Keratinocyte (primary cell): ENCODE data around the gene MAEA. TPM values are rescaled to one million over a fixed set of nuclear protein-coding genes. Genes with fewer than 3 reads are reported as not detected.

Source experiments
- DNase-seq: peaks from one replicate; pipeline ENCODE4 v3.0.0-alpha.2; 2011; ENCODE audit warnings: low read depth, missing footprints, low spot score
- FAIRE-seq: peaks from 2 replicates; lab custom pipeline; 2011; peaks lifted over from hg19 to GRCh38; lab: Jason Lieb, UNC
- H2AFZ ChIP-seq: 2 replicates; pipeline ENCODE4 v1.6.0; 2012; ENCODE audit warnings: low read length, control low read depth, inconsistent platforms; ENCODE audit not compliant: control insufficient read depth
- H3K27ac ChIP-seq: 2 replicates; pipeline ENCODE4 v1.5.1; 2011; ENCODE audit warnings: low read length; ENCODE audit not compliant: control insufficient read depth, insufficient read depth
- H3K27me3 ChIP-seq: 3 replicates; pipeline ENCODE4 v1.6.0; 2011; ENCODE audit warnings: low read length; ENCODE audit not compliant: control insufficient read depth, insufficient read depth; ENCODE audit errors: extremely low read depth
- H3K36me3 ChIP-seq, 2 experiments: 2 replicates in 1 of 2; 3 replicates in 1 of 2; pipeline ENCODE4 v1.5.1; 2011; ENCODE audit warnings: low read length in 2 of 2, mild to moderate bottlenecking in 1 of 2; ENCODE audit not compliant: control insufficient read depth in 2 of 2, insufficient read depth in 2 of 2; ENCODE audit errors: extremely low read depth in 1 of 2
- H3K4me1 ChIP-seq: 3 replicates; pipeline ENCODE4 v1.5.1; 2011; ENCODE audit warnings: low read length; ENCODE audit not compliant: control insufficient read depth, insufficient read depth; ENCODE audit errors: extremely low read depth
- H3K4me2 ChIP-seq: 3 replicates; pipeline ENCODE4 v1.6.0; 2011; ENCODE audit warnings: low read depth, low read length; ENCODE audit not compliant: control insufficient read depth, insufficient read depth; ENCODE audit errors: extremely low read depth
- H3K4me3 ChIP-seq, 3 experiments: fragments of 200-600 bp in 1 of 3; sonication (generic) in 1 of 3; 2 replicates in 2 of 3; 3 replicates in 1 of 3; pipeline ENCODE4 v1.5.1; 2011 to 2016; ENCODE audit warnings: low read length in 3 of 3, mild to moderate bottlenecking in 3 of 3, control low read depth in 2 of 3, inconsistent platforms in 1 of 3, low read depth in 1 of 3, mixed read lengths in 1 of 3, mixed run types in 1 of 3, moderate library complexity in 1 of 3; ENCODE audit not compliant: control insufficient read depth in 2 of 3, insufficient read depth in 2 of 3; ENCODE audit errors: extremely low read depth in 1 of 3
- H3K79me2 ChIP-seq: 2 replicates; pipeline ENCODE4 v1.6.0; 2012; ENCODE audit warnings: low read length; ENCODE audit not compliant: control insufficient read depth, insufficient read depth
- H3K9ac ChIP-seq: 3 replicates; pipeline ENCODE4 v1.6.0; 2011; ENCODE audit warnings: low read length; ENCODE audit not compliant: control insufficient read depth, insufficient read depth; ENCODE audit errors: extremely low read depth
- H3K9me1 ChIP-seq: 3 replicates; pipeline ENCODE4 v1.6.0; 2011; ENCODE audit warnings: low read length; ENCODE audit not compliant: control insufficient read depth, insufficient read depth; ENCODE audit errors: extremely low read depth
- H3K9me3 ChIP-seq: 2 replicates; pipeline ENCODE4 v1.5.1; 2012; ENCODE audit warnings: low read depth, low read length; ENCODE audit not compliant: control insufficient read depth
- H4K20me1 ChIP-seq: 3 replicates; pipeline ENCODE4 v1.6.0; 2011; ENCODE audit warnings: low read length; ENCODE audit not compliant: control insufficient read depth, insufficient read depth; ENCODE audit errors: extremely low read depth
- EZH2 ChIP-seq: IDR thresholded peaks from one replicate; pipeline ENCODE4 v1.6.1; 2012; ENCODE audit warnings: inconsistent platforms, mild to moderate bottlenecking, low read length, moderate library complexity
- dilution Hi-C: fragments of 300-500 bp; cut with MboI; formaldehyde crosslinking; loops from one replicate; pipeline ENCODE4 v1.7.0; 2020; ENCODE audit warnings: low sequenced_read_pairs; ENCODE audit not compliant: extremely low pct_ligation_motif_present
- polyA plus RNA-seq, 5 experiments: library from polyadenylated mRNA; depleted of rRNA in 3 of 5; stranded (reverse) in 3 of 5; stranded (forward) in 1 of 5; unstranded in 1 of 5; fragments of >200 nt; gene quantifications; 1 replicate in 1 of 5; 2 replicates in 3 of 5; 3 replicates in 1 of 5; pipeline versions ENCODE4 v1.2.1 to v1.2.3, GENCODE V29; 2011 to 2012; ENCODE audit warnings: missing spikeins in 2 of 5, low read depth in 1 of 5, low replicate concordance in 1 of 5
- TF ChIP-seq, protein P1 (sequence below), 3 experiments: IDR thresholded peaks in 1 of 3; conservative IDR thresholded peaks in 1 of 3; optimal IDR thresholded peaks in 1 of 3; 2 replicates in 2 of 3; 3 replicates in 1 of 3; pipeline versions ENCODE3 to v1.5.1; 2011; ENCODE audit warnings: low read length in 3 of 3, mild to moderate bottlenecking in 3 of 3, moderate library complexity in 2 of 3, control low read depth in 1 of 3, inconsistent platforms in 1 of 3; ENCODE audit not compliant: insufficient read depth in 2 of 3; ENCODE audit errors: extremely low read depth in 1 of 3

Gene MAEA
- polyA plus RNA-seq, 1 donor (not counting 4 experiments of a cell fraction or from before 2014, with no cell fraction given) = 89.7 TPM

DNA sequence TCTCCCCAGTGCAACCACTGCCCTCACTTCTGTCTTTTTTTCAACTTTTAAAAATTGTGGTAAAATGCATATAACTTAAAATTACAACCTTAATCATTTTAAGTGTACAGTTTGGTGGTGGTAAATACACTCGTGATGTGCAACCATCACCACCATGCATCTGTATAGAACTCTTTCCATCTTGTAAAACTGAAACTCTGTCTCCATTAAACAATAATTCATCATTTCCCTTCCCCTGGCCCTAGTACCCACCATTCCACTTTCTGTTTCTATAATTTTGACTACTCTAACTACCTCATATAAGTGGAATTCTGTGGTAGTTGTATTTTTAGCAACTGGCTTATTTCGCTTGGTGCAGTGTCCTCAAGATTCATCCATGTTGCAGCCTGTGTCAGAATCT, 34.0 kb upstream of the MAEA start:
- Histone ChIP-seq H3K9ac (no peak overlapping the region), H3K9me3 (peaks cover 13% of the 10 kb centered on the region), H3K79me2 (peaks cover 2% of the 10 kb centered on the region), H3K4me2 (no peak overlapping the region), H2AFZ (no peak overlapping the region), H4K20me1 (no peaks in the 10 kb centered on the region), H3K4me3 (no peak overlapping the region), H3K36me3 (peaks cover 0 to 4% of the 10 kb centered on the region in 2 experiments), H3K9me1 (no peaks in the 10 kb centered on the region), H3K27ac (no peak overlapping the region), H3K4me1 (no peaks in the 10 kb centered on the region), H3K27me3 (no peaks in the 10 kb centered on the region)
- FAIRE-seq (no peak), DNase-seq (no peak)
- dilution Hi-C loops = no loop called here
- TF ChIP-seq EZH2 = no peak
- TF ChIP-seq, protein P1, sequence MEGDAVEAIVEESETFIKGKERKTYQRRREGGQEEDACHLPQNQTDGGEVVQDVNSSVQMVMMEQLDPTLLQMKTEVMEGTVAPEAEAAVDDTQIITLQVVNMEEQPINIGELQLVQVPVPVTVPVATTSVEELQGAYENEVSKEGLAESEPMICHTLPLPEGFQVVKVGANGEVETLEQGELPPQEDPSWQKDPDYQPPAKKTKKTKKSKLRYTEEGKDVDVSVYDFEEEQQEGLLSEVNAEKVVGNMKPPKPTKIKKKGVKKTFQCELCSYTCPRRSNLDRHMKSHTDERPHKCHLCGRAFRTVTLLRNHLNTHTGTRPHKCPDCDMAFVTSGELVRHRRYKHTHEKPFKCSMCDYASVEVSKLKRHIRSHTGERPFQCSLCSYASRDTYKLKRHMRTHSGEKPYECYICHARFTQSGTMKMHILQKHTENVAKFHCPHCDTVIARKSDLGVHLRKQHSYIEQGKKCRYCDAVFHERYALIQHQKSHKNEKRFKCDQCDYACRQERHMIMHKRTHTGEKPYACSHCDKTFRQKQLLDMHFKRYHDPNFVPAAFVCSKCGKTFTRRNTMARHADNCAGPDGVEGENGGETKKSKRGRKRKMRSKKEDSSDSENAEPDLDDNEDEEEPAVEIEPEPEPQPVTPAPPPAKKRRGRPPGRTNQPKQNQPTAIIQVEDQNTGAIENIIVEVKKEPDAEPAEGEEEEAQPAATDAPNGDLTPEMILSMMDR (optimal IDR thresholded peaks at IDR 0.05 in 1 of 3, IDR thresholded peaks at IDR 0.05 in 1 of 3, conservative IDR thresholded peaks at IDR 0.05 in 1 of 3; ENCODE audit: extremely low read depth in 1 of 3, insufficient read depth in 2 of 3, low read length in 3 of 3) = no peak

DNA sequence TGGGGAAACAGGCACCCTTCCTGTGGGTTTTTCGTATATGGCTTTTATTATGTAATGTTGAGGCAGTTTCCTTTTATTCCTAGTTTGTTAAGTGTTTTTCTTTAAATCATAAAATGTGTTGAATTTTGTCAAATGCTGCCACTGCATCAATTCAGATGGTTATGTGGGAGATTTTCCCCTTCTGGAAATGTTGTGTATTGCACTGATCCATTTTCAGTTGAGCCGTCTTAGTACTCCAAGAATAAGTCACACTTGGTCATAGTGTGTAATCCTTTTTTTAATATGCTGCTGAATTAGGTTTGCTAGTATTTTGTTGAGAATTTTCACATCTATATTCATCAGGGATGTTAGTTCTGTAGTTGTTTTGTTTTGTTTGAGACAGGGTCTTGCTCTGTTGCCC, 31.2 kb upstream of the MAEA start:
- H3K27me3 ChIP-seq = no peaks in the 10 kb centered on the region
- no peak overlapping the region for H2AFZ ChIP-seq
- no peaks in the 10 kb centered on the region for H3K79me2 ChIP-seq
- H3K4me1 ChIP-seq = no peaks in the 10 kb centered on the region
- no peak for FAIRE-seq
- no peaks in the 10 kb centered on the region for H4K20me1 ChIP-seq
- TF ChIP-seq, protein P1 (optimal IDR thresholded peaks at IDR 0.05 in 1 of 3, IDR thresholded peaks at IDR 0.05 in 1 of 3, conservative IDR thresholded peaks at IDR 0.05 in 1 of 3; ENCODE audit: extremely low read depth in 1 of 3, insufficient read depth in 2 of 3, low read length in 3 of 3) = no peak
- no peak for TF ChIP-seq EZH2
- H3K4me3 ChIP-seq = no peak overlapping the region
- dilution Hi-C loops = no loop called here
- H3K9ac ChIP-seq = no peak overlapping the region
- no peak overlapping the region for H3K27ac ChIP-seq
- H3K4me2 ChIP-seq = no peak overlapping the region
- DNase-seq = no peak
- peaks cover 6% of the 10 kb centered on the region for H3K9me3 ChIP-seq
- no peaks in the 10 kb centered on the region for H3K9me1 ChIP-seq
- no peaks in the 10 kb centered on the region for H3K36me3 ChIP-seq
